HG02610 (cell line): ENCODE results near the gene CBFA2T2.
"Not testable (repeated sequence)": the region's sequence is repeated elsewhere in the genome, so short reads cannot be mapped to it uniquely, and the experiment has no call there.

Source experiments
- ATAC-seq: cut with Tn5 transposase; IDR thresholded peaks from one replicate; pipeline ENCODE4 v1.9.1; 2021; ENCODE audit warnings: mild to moderate bottlenecking, moderate library complexity; ENCODE audit not compliant: unreplicated experiment

The CBFA2T2 gene

DNA sequence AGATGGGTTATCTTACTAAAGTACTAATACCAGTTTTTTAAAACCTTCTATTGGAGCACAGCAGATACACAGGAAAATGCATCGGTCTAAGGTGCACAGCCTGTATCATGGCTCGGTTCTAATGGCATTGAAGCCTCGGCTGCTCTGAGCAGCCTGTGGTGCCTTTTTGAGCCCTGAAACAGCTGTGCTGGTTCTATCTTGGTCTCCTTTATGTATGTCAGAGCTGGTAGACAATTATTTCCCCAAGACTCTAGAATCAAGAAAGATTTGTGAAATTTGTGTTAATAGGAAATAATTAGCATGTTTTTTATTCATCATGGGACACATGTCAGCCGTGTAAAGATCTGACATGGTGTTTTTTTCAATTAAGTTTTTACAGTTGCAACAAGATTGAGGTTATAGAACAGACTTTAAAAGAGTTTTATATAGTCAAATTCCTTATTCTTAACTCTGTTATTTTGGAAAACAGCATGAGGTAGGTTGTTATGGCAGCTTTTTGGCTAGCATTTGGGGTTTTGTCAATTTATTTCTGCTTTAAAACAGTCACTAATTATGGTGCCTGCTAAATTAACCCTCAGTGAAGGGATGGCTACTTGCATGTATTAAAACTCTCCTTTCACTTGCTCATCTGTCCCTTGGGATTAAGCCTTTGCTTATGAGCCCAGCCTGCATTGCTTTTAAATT is 132.0 kb downstream of the CBFA2T2 start:
- no peak for ATAC-seq

DNA sequence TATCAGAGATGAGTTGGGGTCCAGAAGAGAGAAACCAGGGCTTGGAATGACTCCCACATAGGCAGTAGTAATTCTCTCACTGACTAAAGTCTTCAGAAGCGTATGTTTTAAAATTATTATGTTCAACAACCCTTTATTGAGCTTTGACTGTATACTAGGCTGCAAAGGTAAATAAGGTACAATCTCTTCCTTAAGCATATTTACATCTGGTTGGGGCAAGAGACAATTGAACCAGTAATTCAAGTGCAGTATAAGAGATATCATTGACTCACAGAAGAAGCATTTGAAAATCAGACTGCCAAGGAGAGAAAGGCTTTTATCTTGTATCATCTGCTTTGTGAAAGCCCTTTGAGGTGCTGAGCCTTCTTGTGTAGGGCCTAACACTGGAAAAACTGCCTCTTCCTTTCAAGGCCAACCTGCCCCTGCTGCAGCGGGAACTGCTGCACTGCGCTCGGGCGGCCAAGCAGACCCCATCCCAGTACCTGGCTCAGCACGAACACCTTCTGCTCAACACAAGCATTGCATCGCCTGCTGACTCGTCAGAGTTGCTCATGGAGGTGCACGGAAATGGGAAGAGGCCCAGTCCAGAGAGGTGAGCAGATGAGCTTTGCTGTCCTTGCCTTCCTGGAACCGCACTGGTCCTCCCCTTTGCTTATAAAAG is 132.9 kb downstream of the CBFA2T2 start:
- ATAC-seq, result no peak

GRCh38 chr20:33624399-33624798 is 134.5 kb downstream of the CBFA2T2 start:
- no peak for ATAC-seq

GRCh38 chr20:33626190-33626589 is 136.3 kb downstream of the CBFA2T2 start:
- ATAC-seq, result no peak

DNA sequence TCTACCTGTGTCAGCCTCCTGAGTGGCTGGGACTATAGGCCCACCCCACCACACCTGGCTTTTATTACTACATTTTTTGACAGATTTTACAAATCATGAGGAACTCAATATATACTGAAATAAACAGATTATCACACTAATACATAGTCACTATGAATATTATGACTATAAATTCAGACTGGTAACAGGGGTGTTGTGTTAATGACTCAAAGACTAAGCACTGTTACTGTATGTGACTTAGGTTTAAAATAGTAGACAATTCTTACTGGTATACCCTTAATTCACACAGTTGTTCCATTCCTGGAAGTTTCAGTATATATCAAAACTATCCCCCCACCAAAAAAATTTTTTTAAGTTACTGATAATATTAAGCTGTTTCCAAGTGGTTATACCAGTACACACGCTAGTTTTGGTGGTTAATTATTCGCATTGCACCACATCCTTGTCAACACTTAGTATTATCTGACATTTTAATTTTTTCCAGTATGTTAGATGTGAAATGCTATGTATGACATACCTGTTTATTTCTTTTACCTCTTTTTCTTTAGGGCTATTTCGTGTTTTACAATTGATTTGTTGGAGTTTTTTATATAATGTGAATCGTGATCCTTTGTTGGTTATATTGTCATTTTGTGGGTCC is 137.8 kb downstream of the CBFA2T2 start:
- ATAC-seq, result no peak

DNA sequence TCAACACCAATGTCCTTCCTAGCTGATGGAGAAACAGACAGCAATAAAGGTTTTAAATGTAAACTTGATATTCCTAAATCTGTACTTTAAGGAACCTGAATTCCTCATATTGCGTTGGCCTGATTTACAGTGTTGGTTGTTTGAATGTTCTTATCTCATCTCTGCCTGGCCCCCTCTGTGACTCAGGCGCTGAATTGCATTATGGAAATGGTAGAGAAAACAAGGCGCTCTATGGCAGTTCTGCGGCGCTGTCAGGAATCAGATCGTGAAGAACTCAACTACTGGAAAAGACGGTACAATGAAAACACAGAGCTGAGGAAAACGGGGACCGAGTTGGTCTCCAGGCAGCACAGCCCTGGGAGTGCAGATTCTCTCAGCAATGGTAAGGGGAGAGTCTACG is 139.6 kb downstream of the CBFA2T2 start:
- no peak for ATAC-seq

DNA sequence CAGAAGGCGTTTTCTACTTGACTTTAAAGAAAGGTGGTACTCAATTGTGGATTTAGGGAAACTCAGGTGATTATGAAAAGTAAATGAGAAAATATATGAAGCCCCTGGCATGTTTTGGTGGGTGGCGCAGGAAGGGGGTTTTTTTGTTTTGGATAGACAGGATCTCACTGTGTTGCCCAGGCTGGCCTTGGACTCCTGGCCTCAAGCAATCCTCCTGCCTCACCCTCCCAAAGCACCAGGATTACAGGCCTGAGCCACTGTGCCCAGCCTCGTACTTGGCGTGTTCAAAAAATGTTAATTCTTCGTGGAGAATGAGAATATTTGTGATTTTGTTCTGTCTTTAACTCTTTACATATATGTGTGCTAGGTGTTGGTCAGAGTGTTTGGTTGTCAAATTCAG is 140.1 kb downstream of the CBFA2T2 start:
- ATAC-seq, result no peak

GRCh38 chr20:33630507-33630906 is 140.6 kb downstream of the CBFA2T2 start:
- no peak for ATAC-seq

GRCh38 chr20:33631910-33632309 is 142.0 kb downstream of the CBFA2T2 start:
- not testable (repeated sequence) for ATAC-seq

DNA sequence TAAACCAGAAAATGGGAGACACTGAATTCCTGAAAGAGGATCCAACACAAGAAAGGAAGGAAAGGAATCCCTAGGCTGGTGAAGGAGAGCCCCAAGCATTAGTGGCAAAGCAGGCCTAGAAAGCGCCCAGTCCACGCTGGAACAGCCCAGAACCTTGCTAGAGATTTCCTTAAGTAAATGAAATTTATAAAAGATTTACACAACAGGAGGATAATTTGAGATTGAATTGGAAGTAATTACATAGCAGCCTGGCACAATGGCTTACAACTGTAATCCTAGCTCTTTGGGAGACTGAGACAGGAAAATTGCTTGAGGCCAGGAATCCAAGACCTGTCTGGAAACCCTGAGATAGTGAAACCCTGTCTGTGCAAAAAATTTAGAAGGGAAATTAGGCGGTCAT is 145.4 kb downstream of the CBFA2T2 start:
- no peak for ATAC-seq

DNA sequence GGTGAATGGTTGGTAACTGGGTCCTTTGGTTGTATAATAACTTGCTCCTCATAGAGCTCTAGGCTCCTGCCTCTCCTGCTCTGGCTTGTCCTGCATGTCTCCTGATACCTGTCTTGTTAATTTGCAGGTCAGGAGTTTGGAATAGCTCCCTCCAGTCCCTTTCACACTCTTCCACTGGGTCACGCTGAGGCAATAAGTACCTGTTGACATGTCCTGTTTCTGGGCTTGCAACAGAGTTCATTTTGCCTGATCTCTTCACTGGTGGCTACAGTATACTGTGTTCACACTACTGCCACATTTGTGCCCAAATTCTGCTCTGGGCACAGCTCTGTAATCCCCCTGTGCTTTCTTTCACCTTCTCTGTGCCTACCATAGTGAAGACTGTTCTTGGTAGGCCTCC is 146.9 kb downstream of the CBFA2T2 start:
- ATAC-seq, result no peak

- ATAC-seq, result no peak
These were observed 150.4 kb downstream of the CBFA2T2 start for GRCh38 chr20:33640287-33640686.

DNA sequence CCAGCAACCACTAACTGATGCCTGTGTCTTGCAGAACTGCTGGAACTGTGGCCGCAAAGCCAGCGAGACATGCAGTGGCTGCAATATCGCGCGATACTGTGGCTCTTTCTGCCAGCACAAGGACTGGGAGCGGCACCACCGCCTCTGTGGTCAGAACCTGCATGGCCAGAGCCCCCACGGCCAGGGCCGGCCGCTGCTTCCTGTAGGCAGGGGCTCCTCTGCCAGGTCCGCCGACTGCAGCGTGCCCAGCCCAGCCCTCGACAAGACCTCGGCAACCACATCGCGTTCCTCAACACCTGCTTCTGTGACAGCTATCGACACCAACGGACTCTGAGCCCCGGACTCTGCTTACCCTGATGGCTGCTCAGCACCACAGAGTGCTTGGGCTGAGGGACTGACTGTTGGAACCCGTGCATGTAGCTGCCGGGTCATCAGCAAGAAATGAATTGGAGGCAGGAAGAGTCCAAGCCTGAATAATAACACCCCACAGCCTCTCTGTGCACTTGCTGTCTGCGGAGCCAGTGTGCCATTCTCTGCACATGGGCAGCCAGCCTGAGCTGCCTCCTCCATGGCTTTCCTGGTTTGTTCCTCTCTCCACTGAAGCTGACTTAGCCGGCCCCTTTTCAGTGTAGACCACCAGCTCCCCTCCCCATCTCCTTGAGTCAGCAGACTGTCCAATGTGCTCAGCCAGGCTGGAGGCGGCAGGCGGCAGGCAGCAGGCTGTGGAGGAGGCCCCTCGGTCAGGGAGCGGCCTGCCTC is 154.6 kb downstream of the CBFA2T2 start:
- no peak for ATAC-seq

- ATAC-seq, result no peak
These were observed 155.1 kb downstream of the CBFA2T2 start for GRCh38 chr20:33645072-33645358.

- no peak for ATAC-seq
These were observed 155.5 kb downstream of the CBFA2T2 start for GRCh38 chr20:33645396-33645795.

DNA sequence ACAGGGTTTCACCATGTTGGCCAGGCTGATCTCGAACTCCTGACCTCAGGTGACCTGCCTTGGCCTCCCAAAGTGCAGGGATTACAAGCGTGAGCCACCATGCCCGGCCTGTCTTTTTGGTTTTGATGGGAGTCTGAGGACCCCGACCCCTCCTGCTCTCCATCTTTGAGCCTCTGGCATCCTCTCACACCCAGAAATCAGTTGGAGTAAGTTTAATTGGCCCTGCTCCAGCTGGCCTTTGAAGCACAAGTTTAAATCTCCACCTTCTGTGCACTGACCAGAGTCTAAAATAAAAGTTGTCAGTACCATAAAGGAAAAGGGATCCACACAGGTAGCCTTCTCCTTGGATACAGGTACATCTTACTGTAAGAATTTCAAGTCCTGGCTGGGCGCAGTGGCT is 156.3 kb downstream of the CBFA2T2 start:
- ATAC-seq, result no peak

- ATAC-seq, result not testable (repeated sequence)
These were observed 157.2 kb downstream of the CBFA2T2 start for GRCh38 chr20:33646959-33647602.

DNA sequence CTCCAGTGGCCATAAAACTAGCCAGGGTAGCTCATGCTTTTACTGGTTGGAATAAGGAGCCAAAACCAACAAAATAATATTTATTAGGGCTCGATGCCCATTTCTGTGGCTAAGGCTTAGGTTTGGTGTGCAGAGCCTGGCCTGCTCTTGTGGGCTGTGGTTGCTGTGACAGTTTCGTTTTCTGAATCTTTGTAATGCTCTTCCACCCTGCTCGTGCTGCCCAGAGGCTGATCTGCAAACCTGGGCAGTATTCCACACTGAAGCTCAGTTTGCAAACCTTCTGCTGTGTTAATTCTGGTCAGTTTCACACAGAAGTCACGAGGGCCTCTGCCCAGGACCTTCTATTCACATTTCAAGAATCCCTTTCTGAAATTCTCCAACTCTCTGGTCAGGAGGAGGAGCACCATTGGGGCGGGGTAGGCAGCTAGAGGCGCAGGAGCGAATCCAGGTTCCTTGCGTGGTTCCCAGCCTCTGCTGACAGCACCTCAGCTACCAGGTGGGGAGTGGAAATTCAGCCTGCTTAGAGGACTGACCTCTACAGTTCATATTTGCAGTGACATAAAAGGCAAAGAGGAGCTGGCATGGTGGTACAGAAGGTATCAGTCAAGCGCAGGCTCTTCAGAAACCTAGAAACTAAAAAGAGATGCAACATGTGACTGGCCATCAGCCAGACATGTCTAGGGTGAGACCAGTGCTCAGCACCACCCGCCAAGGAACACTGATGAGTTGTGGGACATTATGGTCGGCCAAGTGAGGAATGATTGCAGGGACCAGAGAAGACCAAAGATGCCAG is 157.9 kb downstream of the CBFA2T2 start:
- ATAC-seq, result no peak

- ATAC-seq, result no peak
These were observed 158.6 kb downstream of the CBFA2T2 start for GRCh38 chr20:33648396-33649004.

- no peak for ATAC-seq
These were observed 159.3 kb downstream of the CBFA2T2 start for GRCh38 chr20:33649201-33649681.
